K562 (cell line): ENCODE data around the gene HHATL. TPM values are rescaled to one million over a fixed set of nuclear protein-coding genes. Genes with fewer than 3 reads are reported as not detected.

Experiments used
- ARID1B ChIP-seq: fragments of 450-650 bp; IDR thresholded peaks from 2 replicates; pipeline ENCODE4 v1.6.1; 2016; ENCODE audit warnings: antibody characterized with exemption, mild to moderate bottlenecking, inconsistent platforms
- BRF2 ChIP-seq: IDR thresholded peaks from 3 replicates; pipeline ENCODE4 v1.6.1; 2011; ENCODE audit warnings: borderline replicate concordance, mild to moderate bottlenecking; ENCODE audit not compliant: insufficient read length, insufficient read depth
- CBX5 ChIP-seq: IDR thresholded peaks from 2 replicates; pipeline ENCODE4 v1.6.1; 2014; ENCODE audit warnings: low read depth, borderline replicate concordance
- HIVEP1 ChIP-seq: fragments of 250-450 bp; sonication (Bioruptor Pico); IDR thresholded peaks from 2 replicates; pipeline ENCODE4 v1.4.0; 2020; ENCODE audit warnings: mild to moderate bottlenecking
- HMG20A ChIP-seq: fragments of 450-650 bp; formaldehyde crosslinking; conservative IDR thresholded peaks from 2 replicates; pipeline ENCODE4 v1.4.0; 2020; ENCODE audit warnings: mild to moderate bottlenecking, mixed read lengths
- ILF3 ChIP-seq: fragments of 450-650 bp; IDR thresholded peaks from 2 replicates; pipeline ENCODE4 v1.6.1; 2018; ENCODE audit warnings: antibody characterized with exemption, mild to moderate bottlenecking, moderate library complexity, borderline replicate concordance
- L3MBTL2 ChIP-seq: fragments of 450-650 bp; IDR thresholded peaks from 2 replicates; pipeline ENCODE4 v1.6.1; 2016; ENCODE audit warnings: mild to moderate bottlenecking, moderate library complexity
- MECOM ChIP-seq: fragments of 250-450 bp; sonication (Bioruptor Pico); IDR thresholded peaks from 2 replicates; pipeline ENCODE4 v1.8.0; 2022; ENCODE audit warnings: inconsistent platforms
- MNT ChIP-seq, 2 experiments: fragments of 450-650 bp; conservative IDR thresholded peaks; 2 replicates each; pipeline ENCODE4 v1.6.1; 2017; ENCODE audit warnings: mild to moderate bottlenecking in 2 of 2, moderate library complexity in 2 of 2
- NELFE ChIP-seq: IDR thresholded peaks from 2 replicates; pipeline ENCODE4 v1.6.1; 2011; ENCODE audit warnings: mild to moderate bottlenecking; ENCODE audit not compliant: insufficient read depth, insufficient read length
- NFIX ChIP-seq: fragments of 250-450 bp; sonication (Bioruptor Pico); IDR thresholded peaks from 2 replicates; pipeline ENCODE4 v1.4.0; 2020; ENCODE audit warnings: low read depth, mild to moderate bottlenecking, moderate library complexity
- NR2C2 ChIP-seq, 2 experiments: fragments of 200-800 bp in 1 of 2; sonication (Bioruptor generic) in 1 of 2; sonication (generic) in 1 of 2; formaldehyde crosslinking in 1 of 2; IDR thresholded peaks; 2 replicates each; pipeline versions ENCODE4 v1.6.1 to v1.8.0; 2016 to 2022; ENCODE audit warnings: mild to moderate bottlenecking in 1 of 2, missing compliant biosample characterization in 1 of 2, missing genetic modification characterization in 1 of 2, missing genetic modification reagents in 1 of 2
- SMARCB1 ChIP-seq: IDR thresholded peaks from 2 replicates; pipeline ENCODE4 v1.6.1; 2011; ENCODE audit warnings: improper control_type of control experiment, low read depth; ENCODE audit not compliant: insufficient read length
- SMARCE1 ChIP-seq: fragments of 450-650 bp; IDR thresholded peaks from 2 replicates; pipeline ENCODE4 v1.7.1; 2016; ENCODE audit warnings: mild to moderate bottlenecking
- SP1 ChIP-seq: sonication (generic); formaldehyde crosslinking; IDR thresholded peaks from 2 replicates; pipeline ENCODE4 v1.8.1; 2022; ENCODE audit warnings: mild to moderate bottlenecking, missing genetic modification reagents
- TCFL5 ChIP-seq: fragments of 250-450 bp; sonication (Bioruptor Pico); conservative IDR thresholded peaks from 2 replicates; pipeline ENCODE4 v1.6.1; 2021; ENCODE audit warnings: mild to moderate bottlenecking, moderate library complexity, matching md5 sums
- UBTF ChIP-seq, 2 experiments: IDR thresholded peaks; 2 replicates each; pipeline ENCODE4 v1.6.1; 2012; ENCODE audit warnings: improper control_type of control experiment in 2 of 2, low read depth in 2 of 2, low read length in 2 of 2, borderline replicate concordance in 1 of 2
- ZNF644 ChIP-seq: fragments of 200-800 bp; sonication (Bioruptor generic); IDR thresholded peaks from 2 replicates; pipeline ENCODE4 v1.6.1; 2016; ENCODE audit warnings: low read depth, missing genetic modification characterization, missing compliant biosample characterization
- polyA plus RNA-seq, 8 experiments: library from polyadenylated mRNA; depleted of rRNA in 4 of 8; stranded (reverse) in 5 of 8; unstranded in 3 of 8; fragments of >200 nt; fragmentation: Nextera tagmentation in 2 of 8; fragmentation: Illumina TruSeq in 1 of 8; extraction: Ambion mirVana in 2 of 8; extraction: Trizol in 1 of 8; gene quantifications; 2 replicates each; pipeline versions ENCODE4 v1.2.1 to v1.2.3, GENCODE V29; 2011 to 2014; ENCODE audit warnings: inconsistent platforms in 1 of 8, missing spikeins in 1 of 8
- total RNA-seq, 7 experiments: library from RNA; depleted of rRNA in 6 of 7; stranded (reverse); fragments of >200 nt in 6 of 7; fragmentation: Illumina TruSeq in 2 of 7; extraction: Trizol in 2 of 7; gene quantifications; 2 replicates each; pipeline versions ENCODE4 v1.2.1 to v1.2.3, GENCODE V29; 2011 to 2021; ENCODE audit warnings: low replicate concordance in 1 of 7
- TF ChIP-seq, protein P1 (sequence below): sonication (generic); formaldehyde crosslinking; IDR thresholded peaks from 2 replicates; pipeline ENCODE4 v1.5.0; 2020; ENCODE audit warnings: missing genetic modification reagents
- TF ChIP-seq, protein P2 (sequence below): sonication (generic); formaldehyde crosslinking; IDR thresholded peaks from 2 replicates; pipeline ENCODE4 v1.8.0; 2022; ENCODE audit warnings: mild to moderate bottlenecking, missing genetic modification reagents

Gene HHATL
- total and polyA plus RNA-seq, 9 of the 15 experiments (the other 6 are each of a cell fraction or from before 2014, with no cell fraction given): not detected

- TF ChIP-seq, protein P1, sequence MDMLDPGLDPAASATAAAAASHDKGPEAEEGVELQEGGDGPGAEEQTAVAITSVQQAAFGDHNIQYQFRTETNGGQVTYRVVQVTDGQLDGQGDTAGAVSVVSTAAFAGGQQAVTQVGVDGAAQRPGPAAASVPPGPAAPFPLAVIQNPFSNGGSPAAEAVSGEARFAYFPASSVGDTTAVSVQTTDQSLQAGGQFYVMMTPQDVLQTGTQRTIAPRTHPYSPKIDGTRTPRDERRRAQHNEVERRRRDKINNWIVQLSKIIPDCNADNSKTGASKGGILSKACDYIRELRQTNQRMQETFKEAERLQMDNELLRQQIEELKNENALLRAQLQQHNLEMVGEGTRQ (CRISPR knock-in tag): no peak
- TF ChIP-seq HMG20A (CRISPR knock-in tag) (no peak), SP1 (CRISPR knock-in tag) (no peak), CBX5 (no peak), BRF2 (no peak), L3MBTL2 (no peak), ZNF644 (tag) (no peak), ILF3 (no peak), UBTF (IDR thresholded peaks at IDR 0.05; ENCODE audit: borderline replicate concordance in 1 of 2, low read depth in 2 of 2, low read length in 2 of 2) (no peak), TCFL5 (CRISPR knock-in tag) (no peak), MECOM (no peak), ARID1B (no peak), NELFE (no peak), NFIX (no peak), MNT (conservative IDR thresholded peaks at IDR 0.05) (no peak), SMARCB1 (no peak), NR2C2 (CRISPR knock-in tag; IDR thresholded peaks at IDR 0.05) (peak; percentile 69; the same call in 1 of the 2 replicates), NR2C2 (tag; IDR thresholded peaks at IDR 0.05) (no peak), HIVEP1 (CRISPR knock-in tag) (no peak), SMARCE1 (no peak)
- TF ChIP-seq, protein P2, sequence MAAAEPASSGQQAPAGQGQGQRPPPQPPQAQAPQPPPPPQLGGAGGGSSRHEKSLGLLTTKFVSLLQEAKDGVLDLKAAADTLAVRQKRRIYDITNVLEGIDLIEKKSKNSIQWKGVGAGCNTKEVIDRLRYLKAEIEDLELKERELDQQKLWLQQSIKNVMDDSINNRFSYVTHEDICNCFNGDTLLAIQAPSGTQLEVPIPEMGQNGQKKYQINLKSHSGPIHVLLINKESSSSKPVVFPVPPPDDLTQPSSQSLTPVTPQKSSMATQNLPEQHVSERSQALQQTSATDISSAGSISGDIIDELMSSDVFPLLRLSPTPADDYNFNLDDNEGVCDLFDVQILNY: peak; percentile 91; the same call in 1 of the 2 replicates
These were observed 1.1 kb downstream of the HHATL start (continued) for GRCh38 chr3:42701371-42702065.
